ENCODE results near the gene CDKN1A.

CDKN1A gene

DNA sequence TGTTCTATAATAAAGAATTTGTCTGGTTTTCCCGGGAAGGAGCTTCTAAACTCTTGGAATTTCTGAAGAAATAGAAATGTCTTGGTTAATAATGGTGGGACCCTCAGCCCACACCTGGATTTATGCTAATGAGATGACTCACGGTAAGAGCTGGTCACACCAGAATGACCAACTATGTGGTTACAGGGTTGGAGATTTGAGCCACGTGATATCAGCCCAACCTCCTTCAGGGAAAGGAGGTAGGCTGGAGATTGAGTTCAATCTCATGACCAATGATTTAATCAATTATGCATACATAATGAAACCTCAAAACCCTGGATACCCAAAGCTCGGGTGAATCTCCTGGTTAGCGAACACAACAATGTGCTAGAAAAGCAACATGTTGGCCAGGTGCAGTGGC is 22.1 kb upstream of the CDKN1A start:
- no peak for DNase-seq

- no peak for DNase-seq
These were observed 21.2 kb upstream of the CDKN1A start for GRCh38 chr6:36657271-36657670.

DNA sequence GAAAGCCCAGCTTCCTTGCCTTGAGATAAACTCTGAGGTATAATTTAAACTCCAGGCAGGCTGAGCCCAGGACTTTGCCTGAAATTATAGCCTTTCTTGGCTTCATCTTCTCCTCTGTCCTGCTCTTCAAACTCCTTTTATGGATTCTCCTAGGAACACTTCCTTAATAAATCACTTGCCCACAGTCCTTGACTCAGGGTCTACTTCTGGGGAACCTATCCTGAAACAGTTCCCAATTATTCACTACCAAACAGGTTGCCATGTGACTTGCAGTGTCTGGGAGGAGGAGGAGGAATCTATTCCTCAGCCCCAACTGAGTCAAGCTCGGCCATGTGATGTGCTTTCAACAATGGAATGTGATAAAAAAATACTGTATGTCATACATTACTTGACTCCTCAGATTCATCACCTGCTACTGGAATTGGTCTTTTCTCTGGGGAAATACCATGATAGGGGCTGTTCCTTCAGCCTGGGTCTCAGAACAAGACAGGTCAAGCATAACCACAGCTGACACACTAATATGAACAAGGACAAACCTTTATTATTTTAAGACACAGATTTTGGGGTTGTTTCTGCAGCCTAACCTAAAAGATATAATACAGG is 20.5 kb upstream of the CDKN1A start:
- DNase-seq, result no peak

- no peak for DNase-seq
These were observed 19.2 kb upstream of the CDKN1A start for GRCh38 chr6:36659271-36659670.

DNA sequence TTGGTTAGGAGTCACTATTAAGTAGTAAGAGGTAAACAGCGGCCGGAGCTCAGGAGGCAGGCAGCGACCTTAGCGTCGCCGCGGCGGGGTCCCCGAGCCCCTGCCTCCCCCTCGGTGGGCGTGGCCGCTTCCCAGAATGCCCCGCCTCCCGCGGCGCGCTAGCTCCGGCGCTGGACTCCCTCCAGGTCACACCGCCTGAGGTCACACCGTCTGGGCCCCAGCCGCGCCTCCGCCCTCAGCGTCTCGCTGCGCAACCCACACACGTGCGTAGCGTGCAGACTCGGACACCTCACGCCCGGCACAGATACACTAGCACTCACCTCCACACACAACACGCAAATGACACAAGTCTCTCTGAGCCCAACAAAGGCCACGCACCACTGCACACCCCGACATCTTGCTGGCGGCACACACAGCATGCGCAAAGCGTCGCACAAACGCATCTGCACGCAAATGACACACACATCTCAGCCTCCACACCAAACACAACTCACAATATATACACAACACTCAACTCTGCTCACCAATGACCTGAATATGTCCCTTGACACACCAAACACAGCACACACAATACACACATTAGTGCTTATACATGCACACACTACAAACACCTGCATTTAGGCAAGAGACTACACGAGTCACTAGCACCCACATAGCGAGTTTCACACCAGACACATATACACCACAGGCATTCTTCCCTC is 17.6 kb upstream of the CDKN1A start:
- DNase-seq, result no peak

DNA sequence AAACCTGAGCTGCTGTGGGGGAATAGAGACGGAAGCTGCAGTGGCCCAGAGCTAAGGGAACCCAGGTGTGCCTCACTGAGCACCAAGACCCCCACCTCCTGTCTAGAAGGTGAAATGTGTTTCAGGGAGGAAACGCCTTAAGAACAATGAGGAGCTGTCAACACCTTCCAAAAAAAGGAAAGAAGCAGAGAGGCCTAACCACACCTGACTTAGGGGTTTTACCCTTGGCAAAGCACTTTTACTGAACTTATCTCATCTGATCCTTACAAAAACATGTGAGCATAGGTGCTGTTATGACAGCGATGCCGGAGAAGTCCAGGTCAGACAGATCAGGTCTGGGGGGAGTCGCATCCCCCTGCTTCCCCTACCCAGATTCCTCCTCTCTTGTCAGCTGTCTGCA is 16.1 kb upstream of the CDKN1A start:
- DNase-seq, result no peak

GRCh38 chr6:36662827-36663256 is 15.7 kb upstream of the CDKN1A start:
- no peak for DNase-seq

DNA sequence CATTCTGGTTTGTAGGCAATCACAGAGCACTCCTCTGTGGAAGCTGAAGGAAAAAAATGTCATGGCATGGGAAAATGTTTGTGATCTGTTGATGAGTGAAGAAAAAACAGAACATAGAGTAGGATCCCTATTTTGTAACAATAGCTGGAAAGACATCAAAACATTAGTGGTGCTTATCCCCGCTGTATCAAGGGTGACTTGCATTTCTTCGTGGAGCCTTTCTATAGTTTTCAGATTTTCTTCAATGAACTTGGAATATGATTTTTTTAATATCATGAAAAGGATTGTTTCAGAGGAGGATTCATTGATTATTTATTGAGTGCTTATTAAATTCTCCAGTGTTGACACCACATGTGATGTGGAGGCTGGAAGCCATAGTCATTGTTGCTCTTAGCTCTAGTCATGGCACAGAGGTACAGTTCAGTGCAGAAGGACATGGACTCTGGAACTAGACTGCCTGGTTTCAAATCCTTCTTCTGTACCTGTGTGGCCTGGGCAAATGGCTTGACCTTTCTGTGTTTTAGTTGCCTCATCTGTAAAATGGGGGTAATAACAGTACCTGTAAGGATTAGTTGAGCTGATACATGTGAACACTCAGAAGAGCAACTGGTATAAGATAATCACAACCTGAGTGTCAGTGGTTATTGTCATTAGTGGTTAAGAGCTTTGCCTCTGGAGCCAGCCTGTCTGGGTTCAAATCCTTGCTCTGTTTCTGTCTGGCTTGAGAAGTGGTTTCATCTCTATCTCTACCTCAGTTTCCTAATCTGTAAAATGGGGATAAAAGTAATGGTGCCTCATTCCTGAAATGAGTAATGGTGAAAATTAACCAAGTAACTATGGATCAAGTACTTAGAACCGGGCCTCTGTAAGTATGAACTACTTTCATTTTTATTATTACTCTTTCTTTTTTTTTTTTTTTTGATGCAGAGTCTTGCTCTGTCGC is 14.7 kb upstream of the CDKN1A start:
- no peak for DNase-seq

GRCh38 chr6:36665180-36665579 is 13.3 kb upstream of the CDKN1A start:
- DNase-seq, result no peak

DNA sequence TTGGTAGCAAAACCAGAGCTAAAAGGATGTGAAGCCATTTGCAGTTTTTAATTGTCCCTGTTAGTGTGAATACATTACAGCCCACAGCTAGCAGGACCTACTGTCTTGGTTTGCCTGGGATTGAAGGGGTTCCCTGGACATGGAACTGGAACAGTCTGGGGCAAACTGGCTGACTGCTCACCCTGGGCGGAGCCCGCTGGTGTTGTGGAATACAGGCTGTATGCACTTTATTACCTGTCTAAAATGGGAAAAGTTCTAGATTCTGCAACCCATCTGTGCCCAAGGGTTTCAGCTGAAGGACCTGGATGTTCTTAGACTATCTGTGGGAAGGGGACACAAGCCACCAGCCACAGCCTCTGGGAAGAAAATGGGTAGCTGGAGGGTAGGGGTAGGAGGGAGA is 12.2 kb upstream of the CDKN1A start:
- DNase-seq, result no peak

GRCh38 chr6:36666826-36667591 is 11.5 kb upstream of the CDKN1A start:
- DNase-seq, result no peak

- no peak for DNase-seq
These were observed 9.9 kb upstream of the CDKN1A start for GRCh38 chr6:36668591-36668990.

DNA sequence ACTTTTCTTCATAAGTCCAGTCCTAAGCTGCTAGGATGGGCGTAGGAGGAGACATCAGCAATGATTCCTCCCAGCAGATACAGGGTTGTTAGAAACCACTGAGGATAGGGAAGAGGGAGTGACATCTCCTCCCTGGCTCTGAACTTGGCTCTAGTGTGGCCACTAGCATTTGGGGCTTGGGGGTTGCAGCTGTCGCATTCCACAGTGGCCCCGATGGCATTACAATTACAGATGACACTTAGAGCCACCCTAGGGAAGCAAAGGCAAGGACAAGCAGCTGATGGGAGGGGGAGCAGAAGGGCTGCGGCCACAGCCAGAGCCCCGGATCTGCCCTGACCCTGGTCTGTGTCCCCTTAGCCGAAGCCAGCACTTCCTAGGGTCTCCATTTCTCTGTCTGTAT is 9.5 kb upstream of the CDKN1A start:
- no peak for DNase-seq

GRCh38 chr6:36670271-36670670 is 8.2 kb upstream of the CDKN1A start:
- no peak for DNase-seq

DNA sequence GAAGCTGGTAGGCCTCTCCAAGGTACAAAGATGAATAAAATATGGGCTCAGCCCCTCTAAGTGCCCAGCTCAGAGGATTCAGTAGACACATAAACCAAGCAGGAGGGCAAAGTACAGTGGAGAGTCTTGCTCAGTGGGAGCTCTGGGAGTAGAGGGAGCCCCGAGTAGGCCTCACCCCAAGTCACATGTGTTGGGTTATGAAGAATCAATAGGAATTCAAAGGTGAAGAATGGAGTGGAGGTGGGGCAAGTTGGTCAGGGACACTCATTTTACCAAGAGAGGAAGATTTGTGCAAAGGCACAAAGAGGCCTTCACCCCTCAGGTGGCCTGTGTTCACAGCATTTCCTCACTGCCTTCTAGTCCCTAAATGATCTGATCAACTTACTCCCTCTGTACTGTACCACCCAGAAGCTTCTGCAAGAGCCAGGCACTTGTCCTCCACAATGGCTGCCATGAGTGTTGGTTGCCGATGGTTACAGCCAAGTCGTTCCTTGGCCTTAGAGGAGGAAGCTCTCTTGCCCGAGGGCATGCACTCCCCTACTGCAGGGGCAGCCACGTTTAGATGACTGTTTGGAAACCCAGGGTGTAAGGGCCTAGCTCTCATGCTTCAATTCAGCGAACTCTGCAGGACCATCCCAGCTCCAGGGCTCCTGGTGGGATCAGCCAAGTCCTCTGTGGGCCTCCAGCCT is 6.7 kb upstream of the CDKN1A start:
- DNase-seq, result no peak

GRCh38 chr6:36673882-36674281 is 4.6 kb upstream of the CDKN1A start:
- no peak for DNase-seq

DNA sequence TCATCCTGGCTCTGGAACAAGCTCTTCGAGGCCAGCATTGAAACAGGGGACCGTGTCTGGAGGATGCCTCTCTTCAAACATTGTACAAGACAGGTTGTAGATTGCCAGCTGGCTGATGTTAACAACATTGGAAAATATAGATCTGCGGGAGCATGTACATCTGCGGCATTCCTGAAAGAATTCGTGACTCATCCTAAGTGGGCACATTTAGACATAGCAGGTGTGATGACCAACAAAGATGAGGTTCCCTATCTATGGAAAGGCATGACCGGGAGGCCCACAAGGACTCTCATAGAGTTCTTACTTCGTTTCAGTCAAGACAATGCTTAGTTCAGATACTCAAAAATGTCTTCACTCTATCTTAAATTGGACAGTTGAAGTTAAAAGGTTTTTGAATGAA is 3.6 kb upstream of the CDKN1A start:
- DNase-seq, result no peak

DNA sequence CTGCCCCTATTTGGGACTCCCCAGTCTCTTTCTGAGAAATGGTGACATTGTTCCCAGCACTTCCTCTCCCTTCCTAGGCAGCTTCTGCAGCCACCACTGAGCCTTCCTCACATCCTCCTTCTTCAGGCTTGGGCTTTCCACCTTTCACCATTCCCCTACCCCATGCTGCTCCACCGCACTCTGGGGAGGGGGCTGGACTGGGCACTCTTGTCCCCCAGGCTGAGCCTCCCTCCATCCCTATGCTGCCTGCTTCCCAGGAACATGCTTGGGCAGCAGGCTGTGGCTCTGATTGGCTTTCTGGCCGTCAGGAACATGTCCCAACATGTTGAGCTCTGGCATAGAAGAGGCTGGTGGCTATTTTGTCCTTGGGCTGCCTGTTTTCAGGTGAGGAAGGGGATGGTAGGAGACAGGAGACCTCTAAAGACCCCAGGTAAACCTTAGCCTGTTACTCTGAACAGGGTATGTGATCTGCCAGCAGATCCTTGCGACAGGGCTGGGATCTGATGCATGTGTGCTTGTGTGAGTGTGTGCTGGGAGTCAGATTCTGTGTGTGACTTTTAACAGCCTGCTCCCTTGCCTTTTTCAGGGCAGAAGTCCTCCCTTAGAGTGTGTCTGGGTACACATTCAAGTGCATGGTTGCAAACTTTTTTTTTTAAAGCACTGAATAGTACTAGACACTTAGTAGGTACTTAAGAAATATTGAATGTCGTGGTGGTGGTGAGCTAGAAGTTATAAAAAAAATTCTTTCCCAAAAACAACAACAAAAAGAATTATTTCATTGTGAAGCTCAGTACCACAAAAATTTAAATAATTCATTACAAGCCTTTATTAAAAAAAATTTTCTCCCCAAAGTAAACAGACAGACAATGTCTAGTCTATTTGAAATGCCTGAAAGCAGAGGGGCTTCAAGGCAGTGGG is 2.1 kb upstream of the CDKN1A start:
- no peak for DNase-seq

- no peak for DNase-seq
These were observed 1.3 kb upstream of the CDKN1A start for GRCh38 chr6:36677059-36677749.

- DNase-seq, result no peak
These were observed 594 bp upstream of the CDKN1A start for GRCh38 chr6:36677753-36678487.

Measured in activated CD4-positive, CD25-positive, alpha-beta regulatory T cell treated with anti-CD3 and anti-CD28 coated beads, Interleukin-2, amount 50 U/mL, for 72 hours (primary cell).